Stimulated activated CD8-positive, alpha-beta memory T cell treated with anti-CD3 and anti-CD28 coated beads, Interleukin-7, amount 100 ng/mL, for 48 hours (primary cell): ENCODE results near the gene ZNF385B.

Experiments
- DNase-seq, 2 donors: peaks; one replicate each; pipeline ENCODE4 v3.0.0-alpha.2; 2020; ENCODE audit warnings: low read depth in 1 of 2; ENCODE audit errors: extremely low read depth in 1 of 2

Gene ZNF385B

DNA sequence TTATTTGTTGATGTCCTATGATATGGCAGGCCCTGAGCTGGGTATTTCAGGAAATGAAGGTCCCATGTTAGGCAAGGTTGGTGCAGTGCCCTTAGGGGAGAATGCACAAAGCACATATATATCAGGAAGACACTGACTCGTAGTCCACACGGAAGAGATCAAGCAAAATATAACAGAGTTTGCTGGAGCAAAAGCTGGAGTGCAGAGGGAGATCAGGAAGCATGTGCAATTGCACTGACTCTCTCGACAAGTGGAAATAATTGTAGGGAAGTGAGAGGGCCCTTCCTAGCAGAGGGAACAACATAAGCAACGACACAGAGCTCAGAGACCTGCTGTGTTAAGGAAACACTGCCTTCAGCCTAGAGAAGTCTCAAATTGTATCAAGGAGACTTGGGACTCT, 4.2 kb downstream of the ZNF385B start:
- DNase-seq = no peak

DNA sequence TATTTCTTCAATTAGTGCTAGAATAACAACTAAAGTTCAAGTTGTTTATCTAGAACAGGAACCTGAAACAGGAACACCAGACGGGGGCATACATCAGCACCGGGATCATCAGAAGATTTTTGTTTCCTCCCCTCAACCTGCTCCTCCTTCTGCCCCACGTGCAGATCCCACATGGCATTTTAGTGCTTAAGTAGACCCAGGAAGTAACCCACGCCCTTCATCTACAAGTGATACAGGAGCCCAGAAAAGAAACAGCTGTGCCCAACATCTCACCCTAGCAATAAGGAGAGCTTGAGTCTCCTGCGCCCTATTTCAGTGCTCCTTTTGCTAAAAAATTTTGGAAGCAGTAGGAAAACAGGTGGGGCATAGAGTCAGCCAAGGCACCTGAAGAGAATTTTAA, 5.2 kb downstream of the ZNF385B start:
- no peak for DNase-seq

DNA sequence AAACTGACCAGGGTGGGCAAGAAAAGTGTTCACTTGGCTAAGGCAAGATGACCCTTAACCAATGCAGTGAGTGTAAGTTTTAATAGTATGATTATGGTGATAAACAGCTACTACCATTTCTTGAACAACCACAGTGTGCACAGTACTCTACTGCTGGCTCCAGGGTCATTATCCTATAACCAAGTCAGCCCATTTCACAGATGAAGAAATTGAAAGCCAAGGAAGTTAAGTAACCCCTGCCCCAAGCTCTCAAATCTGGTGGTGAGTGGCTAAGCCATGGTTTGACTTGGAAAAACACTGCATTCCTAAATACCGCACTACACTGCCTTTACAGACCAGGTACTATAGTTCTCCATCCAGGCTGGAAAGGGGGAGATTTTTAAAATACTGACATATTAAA, 5.7 kb downstream of the ZNF385B start:
- no peak for DNase-seq

DNA sequence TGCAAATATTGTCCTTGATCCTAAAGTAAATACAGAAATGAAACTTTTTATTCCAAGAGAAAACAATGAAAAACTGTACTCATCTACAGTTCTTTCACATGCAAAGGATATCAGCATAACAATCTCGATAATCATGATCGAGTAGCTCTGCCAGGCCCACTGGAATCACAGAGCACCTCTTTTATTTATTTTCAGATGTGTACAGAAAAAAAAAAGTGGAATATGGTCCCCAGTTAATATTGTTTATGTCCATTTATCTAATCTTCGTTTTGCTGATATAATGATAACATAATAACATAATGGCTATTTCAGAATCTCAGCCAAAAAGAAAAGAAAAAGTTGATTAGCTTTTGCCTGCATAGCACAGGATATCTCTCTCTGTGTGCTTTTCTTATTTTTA, 6.5 kb downstream of the ZNF385B start:
- DNase-seq = no peak

DNA sequence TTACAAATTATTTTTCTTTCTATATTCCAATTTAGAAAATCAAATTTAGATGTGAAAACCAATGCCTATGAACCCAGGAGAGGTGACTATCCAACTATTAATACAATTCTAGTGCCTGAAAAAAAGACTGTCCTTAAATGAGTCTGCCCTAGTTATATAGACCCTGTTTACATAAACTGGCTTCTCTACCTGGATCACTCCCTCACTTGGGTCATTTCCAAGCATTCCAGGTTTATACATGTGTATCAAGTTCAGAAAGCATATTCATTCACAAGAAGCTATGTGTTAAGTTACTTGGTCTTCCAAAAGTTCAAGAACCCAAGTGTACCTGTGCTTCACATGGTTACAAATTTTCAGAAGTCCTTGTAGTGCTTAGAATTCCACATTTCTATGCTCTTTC, 8.3 kb downstream of the ZNF385B start:
- no peak for DNase-seq

DNA sequence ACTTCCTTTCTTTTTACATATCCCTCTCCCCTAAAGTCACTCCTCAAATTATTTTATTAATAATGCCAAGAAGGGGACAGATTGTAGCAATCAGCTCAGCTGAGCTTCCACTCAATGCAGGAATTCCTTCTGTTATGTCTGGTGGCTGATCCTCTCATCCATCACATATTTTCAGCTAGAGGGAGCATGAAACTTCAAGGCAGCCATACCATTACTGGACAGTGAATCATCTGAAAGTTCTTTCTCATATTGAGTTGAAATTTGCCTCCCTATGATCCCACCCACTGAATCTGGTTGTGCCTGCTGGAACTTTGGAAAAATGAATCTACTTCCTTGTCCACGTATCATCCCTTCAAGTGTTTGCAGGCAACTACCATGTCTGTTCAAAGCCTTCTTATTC, 11.2 kb downstream of the ZNF385B start:
- no peak for DNase-seq

DNA sequence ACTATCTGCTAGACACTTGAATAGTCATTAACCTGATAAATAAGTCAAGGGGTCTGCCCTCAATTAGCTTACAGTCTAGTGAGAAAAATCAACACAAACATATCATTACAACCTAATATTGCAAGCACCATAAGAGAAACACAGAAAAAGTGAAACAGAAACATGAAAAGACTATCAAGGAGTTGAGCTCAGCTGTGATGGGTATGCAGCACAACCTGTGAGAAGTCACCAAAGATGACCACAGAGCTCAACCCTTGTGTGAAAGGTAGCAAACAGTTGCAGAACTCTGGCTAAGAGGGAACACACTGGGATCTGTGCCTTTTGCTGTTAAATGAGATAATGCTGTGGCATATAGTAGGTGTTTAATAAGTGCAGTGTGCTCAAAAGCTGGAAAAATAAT, 11.7 kb downstream of the ZNF385B start:
- DNase-seq = no peak

DNA sequence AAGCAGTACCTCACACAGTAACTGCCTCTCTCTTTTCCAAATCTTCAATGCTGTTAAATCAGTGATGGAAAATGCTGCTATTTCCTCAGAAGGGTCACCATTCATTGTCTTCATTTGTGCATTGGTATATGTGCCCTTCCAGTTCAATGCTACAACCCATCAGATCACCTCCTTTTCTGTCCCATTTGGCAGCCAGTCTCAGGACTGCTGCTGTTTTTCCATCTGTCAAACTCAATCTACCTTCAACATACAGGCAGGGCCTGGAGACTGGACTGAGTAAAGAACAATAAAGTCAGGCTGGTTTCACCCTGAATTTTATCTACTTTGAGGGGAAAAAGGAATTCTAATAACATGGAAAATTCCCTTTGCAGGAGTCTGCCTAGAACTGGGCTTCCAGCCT, 17.9 kb downstream of the ZNF385B start:
- no peak for DNase-seq

DNA sequence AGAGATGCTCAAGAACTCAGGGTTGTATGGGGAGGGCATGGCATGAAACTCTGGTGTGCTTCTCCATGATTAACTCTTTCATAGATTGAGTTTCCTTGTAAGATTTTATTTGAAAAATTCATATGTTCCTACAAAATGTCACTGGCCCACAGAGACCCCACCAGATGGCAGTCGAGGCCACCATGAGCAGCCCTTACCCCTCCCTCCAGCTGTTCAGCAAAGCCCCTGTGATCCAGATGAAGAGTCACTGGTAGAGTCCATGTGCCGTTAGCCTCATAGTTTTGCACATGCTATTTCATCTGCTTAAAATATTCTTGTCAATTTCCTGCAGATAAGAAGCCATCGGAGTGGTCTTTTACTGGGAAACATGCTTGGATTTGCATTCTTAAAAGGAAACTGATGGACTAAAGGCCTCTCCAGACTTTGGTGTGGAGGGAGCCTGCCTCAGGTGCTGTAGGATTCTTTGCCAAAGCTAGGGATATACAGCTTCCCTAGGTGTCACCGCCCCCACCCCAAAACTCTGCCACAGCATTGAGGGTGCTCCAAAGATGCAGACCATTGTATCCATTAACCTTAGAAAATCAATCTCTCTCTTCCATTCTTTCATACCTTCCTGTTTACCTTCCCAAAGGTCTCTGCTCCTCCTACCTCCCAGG, 18.8 kb downstream of the ZNF385B start:
- DNase-seq = no peak

DNA sequence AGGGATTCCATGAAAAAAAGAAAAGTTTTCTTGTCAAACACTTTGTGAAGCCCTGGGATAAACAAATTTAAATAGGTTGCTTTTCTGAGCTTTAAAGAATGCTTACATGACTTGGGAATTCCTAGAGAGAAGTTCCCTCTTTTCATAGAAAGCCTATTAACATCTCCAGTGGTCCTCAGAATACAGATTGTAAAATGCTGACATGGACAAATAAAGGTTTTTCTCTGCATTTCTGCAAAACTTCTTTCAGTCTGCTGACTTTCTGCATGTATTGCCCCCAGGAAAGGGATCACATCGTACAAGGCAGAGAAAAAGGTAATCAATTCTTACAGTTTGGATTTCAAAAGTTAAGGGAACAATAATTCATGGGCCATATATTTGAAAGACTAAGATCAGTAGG, 20.6 kb downstream of the ZNF385B start:
- no peak for DNase-seq

DNA sequence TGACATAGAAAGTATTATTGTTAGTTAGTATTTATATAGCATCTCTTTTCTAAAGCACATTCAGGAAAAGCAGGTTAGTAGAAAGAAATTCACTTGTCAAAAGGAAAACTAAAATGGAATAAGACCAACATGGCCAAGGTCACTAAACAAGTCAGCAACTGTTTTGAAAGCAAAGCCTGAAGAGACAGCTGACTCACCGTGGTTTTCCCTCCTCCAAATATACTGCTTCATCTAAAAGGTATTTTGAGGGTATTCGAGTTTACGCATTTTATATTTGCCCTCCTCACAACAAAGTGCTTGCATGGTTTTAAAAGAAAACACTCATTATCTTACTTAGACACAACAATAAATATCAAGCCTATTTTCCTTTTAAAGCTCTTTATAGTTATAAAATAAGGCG, 24.0 kb downstream of the ZNF385B start:
- DNase-seq = no peak

DNA sequence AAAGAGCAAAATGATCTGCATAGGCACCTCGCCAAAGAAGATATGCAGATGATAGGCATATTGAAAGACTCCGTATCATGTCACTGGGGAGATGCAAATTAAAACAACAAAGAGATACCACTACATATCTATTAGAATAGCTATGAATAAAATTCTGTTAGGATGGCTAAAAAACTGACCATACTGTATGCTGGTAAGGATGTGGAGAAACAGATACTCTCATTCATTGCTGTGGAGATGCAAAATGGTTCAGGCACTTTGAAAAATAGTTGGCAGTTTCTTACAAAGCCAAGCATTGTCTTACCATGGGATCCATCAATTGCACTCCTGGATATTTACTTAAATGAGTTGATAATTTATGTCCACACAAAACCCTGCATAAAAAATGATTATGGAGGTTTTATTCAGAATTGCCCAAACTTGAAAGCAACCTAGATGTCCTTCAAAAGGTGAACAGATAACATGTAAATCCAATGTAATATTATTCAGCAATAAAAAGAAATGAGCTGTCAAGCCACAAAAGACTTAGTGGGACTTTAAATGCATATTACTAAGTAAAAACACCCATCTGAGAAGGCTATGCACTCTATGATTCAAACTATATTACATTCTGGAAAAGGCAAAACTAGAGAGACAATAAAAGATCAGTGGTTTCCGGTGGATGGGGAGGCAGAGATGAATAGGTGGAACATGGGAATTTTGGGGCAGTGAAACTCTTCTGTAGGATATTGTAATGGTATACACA, 31.2 kb downstream of the ZNF385B start:
- DNase-seq = no peak

DNA sequence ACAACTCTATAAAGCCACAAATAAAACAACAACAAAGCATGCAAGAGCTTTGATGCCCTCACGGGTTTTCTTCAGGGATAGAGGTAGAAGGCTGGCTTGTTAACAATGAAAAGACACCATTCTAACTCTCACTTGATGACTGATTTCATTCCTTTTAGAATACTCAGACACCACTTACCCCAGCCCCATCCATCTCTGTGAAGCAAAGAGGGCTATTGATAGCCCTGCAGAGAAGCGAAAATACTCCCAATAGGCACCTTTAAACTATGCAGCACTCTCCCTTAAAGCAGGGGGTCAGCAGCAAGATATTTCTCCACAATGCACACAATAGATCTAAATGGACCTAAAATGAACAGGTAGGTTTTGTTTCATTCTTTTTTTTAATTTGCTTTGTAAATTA, 35.1 kb downstream of the ZNF385B start:
- DNase-seq = no peak

DNA sequence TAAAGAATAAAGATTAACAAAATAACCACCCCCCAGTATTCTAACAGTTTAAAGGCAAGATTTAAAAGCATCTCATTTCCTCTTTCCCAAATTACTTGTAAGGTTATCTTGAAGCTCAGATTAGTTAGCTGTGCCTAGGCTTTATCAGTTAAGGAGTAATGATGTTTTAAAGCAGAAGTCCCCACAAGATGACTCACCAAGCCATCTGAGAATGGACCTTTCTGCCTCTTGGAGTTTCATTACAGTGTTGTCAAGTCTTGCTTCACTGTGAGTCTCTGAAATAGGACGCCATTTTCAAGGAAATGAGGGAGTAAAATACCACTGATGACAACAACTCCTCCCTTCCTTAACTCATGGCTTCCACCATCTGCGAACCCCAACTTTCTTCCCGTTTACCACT, 35.9 kb downstream of the ZNF385B start:
- DNase-seq = no peak

DNA sequence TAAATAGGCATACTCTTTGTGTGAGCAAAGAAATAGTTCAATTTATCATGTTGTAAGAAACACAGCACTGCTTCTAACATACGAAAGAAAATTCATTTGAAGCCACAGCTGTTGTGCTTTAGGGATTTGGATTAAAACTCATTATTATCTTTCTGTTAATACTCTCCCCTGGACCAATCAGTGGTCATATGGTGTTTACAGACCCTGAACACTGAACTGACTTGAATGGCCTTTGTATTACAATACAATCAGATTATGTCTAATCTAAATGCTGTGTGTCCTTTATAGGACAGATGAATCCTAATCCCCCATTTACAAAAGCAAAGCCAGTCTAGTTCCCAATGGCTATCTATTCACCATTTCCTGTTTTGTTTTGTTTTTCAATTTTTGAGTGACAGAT, 36.5 kb downstream of the ZNF385B start:
- DNase-seq = no peak

DNA sequence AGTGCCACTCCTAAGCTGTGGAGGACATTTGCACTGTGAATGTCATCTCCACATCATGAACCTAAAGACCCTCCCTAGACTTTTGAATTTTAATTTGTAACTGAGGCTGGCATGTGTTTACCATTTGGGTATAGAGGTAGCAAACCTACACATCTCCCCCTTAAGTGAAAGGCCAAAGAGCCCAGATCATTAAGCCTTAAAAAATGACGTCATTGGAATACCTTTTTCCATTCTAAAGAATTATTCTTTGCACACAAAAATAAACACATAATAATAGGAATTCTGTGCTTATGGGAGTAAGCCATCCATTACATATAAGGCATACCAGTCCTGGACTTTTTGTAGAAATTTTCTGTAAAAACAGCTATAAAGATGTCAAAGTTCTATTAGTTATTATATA, 38.9 kb downstream of the ZNF385B start:
- no peak for DNase-seq

DNA sequence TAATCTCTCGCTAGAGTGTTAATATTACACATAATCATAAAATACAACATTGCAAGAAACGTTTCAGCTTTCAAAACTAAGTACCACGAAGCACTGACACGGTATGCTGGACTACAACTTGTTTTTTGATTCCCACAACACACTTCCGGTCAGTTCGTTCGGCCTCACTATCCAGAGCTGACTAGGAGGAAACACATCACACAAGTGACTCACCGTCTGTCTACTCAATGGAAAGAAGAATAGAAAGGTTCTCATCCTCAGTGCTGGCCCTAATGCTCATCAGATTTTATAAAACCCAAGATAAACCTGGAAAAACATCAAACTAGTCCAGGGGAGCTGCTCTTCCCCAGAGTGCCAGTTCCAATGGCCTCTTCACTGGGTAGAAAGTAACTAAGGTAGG, 42.9 kb downstream of the ZNF385B start:
- DNase-seq = no peak

DNA sequence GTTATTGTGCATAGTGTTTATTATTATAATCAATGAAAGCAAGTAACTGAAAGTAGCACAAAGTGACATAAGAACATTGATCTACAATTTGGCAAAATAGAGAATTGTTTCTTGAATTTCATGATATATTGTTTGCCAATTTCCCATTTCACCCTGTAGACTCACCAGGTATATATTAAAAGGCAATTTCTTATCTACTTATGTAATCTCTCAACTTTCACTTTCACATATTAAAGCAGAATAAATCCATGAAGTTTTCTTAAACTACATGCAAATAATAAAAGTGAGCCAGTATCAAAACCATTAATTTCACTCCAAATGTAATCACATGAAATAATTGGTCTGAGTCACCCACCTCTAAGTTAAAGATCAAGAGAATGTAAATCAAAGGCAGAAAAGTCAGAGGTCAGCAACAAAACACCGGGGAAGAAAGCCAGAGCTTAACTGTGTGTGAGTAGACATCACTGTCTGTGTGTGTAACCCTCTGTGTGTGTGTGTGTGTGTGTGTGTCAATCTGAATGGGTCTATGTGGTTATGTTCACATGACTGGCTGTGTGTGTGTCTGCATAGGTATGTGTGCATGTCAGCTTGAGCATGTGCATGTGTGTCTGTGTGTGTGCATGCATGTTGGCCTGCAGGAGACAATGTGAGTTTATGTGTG, 44.1 kb downstream of the ZNF385B start:
- no peak for DNase-seq

DNA sequence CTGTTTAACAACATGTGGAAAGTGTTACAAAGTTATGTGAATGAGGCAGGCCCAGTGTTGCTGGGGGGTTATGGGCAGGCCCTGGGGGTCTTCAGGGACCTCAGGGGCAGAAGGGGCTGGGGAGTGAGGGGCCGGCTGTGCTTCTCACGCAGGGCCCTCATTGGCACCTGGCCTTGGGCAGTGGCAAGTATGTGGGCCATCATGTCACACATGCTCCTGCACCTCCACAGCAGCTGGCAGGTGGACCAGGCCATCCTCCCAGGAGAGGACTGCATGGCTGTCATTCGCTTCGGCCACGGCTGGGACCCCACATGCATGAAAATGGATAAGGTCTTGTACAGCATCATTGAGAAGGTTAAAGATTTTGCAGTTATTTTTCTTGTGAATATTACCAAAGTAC, 47.4 kb downstream of the ZNF385B start:
- no peak for DNase-seq

DNA sequence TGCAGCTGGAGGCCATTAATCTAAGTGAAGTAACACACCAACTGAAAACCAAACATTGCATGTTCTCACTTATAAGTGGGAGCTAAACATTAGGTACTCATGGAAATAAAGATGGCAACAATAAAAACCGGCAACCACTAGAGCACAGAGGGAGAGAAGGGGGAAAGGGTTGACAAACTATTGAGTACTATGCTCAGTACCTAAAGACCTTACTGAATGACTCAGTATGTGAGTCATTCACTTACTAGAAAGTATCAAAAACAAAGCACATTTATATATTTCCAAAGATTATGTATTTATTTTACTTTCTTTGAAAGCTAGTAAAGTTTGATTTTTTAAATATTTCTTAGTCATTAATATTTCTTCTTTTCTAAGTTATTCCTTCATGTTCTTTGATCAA, 48.9 kb downstream of the ZNF385B start:
- DNase-seq = no peak

DNA sequence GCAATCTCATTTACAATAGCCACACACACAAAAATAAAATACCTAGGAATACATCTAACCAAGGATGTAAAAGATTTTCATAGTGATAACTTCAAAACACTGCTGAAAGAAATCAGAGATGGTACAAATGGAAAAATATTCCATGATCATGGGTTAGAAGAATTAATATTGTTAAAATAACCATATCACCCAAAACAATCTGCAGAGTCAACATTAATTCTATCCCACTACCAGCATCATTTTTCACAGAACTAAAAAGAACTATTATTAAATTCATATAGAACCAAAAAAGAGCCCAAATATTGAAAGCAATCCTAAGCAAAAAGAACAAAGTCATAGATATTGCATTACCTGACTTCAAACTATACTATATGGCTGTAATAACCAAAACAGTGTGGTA, 50.4 kb downstream of the ZNF385B start:
- DNase-seq = no peak

DNA sequence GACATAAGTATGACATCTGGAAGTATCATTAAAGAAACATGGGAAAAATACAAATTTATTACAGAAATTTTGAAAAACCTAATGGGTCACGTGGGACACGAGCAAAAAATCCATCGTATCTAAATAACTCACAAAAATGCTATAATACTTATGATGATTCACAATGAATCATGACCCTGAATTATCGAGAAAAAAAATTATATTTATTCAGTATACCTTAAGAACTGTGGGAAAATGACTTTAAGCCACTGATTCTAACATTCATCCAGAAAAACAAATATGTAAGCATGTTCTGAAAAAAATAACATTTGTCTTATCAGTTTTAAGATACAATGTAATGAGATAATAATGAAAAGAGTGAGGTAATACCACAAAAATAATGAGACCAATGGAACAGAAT, 51.8 kb downstream of the ZNF385B start:
- no peak for DNase-seq
